Subcutaneous abdominal adipose tissue (tissue), 5 donors: Measurements from ENCODE around the gene OR51I1.

Experiments
- H3K27ac ChIP-seq: one replicate; pipeline ENCODE4 v1.7.0; 2013; ENCODE audit warnings: low read depth, mild to moderate bottlenecking, inconsistent platforms, low read length, moderate library complexity
- H3K27me3 ChIP-seq, 5 donors: one replicate each; pipeline ENCODE4 v1.7.0; 2013; ENCODE audit warnings: low read length in 5 of 5, inconsistent platforms in 1 of 5; ENCODE audit not compliant: control insufficient read depth in 5 of 5, insufficient read depth in 4 of 5
- H3K36me3 ChIP-seq, 5 donors: one replicate each; pipeline ENCODE4 v1.7.0; 2013; ENCODE audit warnings: low read length in 5 of 5; ENCODE audit not compliant: control insufficient read depth in 5 of 5, insufficient read depth in 5 of 5
- H3K4me1 ChIP-seq, 5 donors: one replicate each; pipeline ENCODE4 v1.7.0; 2013; ENCODE audit warnings: low read length in 5 of 5, mild to moderate bottlenecking in 3 of 5, moderate library complexity in 1 of 5; ENCODE audit not compliant: control insufficient read depth in 5 of 5, insufficient read depth in 5 of 5
- H3K4me3 ChIP-seq, 5 donors: one replicate each; pipeline ENCODE4 v1.7.0; 2013; ENCODE audit warnings: low read length in 5 of 5, low read depth in 1 of 5
- H3K9ac ChIP-seq, 5 donors: one replicate each; pipeline ENCODE4 v1.7.0; 2013; ENCODE audit warnings: low read length in 5 of 5, mild to moderate bottlenecking in 4 of 5, moderate library complexity in 3 of 5
- H3K9me3 ChIP-seq, 5 donors: one replicate each; pipeline ENCODE4 v1.7.0; 2013; ENCODE audit warnings: low read length in 5 of 5; ENCODE audit not compliant: control insufficient read depth in 5 of 5
- donor health status: healthy.
- donor health status: healthy.
- donor health status: healthy.
- donor health status: healthy.
- donor health status: healthy.

The OR51I1 gene, protein sequence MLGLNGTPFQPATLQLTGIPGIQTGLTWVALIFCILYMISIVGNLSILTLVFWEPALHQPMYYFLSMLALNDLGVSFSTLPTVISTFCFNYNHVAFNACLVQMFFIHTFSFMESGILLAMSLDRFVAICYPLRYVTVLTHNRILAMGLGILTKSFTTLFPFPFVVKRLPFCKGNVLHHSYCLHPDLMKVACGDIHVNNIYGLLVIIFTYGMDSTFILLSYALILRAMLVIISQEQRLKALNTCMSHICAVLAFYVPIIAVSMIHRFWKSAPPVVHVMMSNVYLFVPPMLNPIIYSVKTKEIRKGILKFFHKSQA

GRCh38 chr11:5441414-5441813 lies at the start of gene OR51I1:
Gene OR51I1 (minus strand): TSS chr11:5441514. CDS start chr11:5441514, 0 bp downstream.
- no peak within 1 kb of the TSS for H3K4me3 ChIP-seq
- H3K27me3 ChIP-seq: no peaks in the 10 kb centered on the region
- H3K9me3 ChIP-seq: no peaks in the 10 kb centered on the region
- H3K4me1 ChIP-seq: no peaks in the 10 kb centered on the region
- H3K27ac ChIP-seq: no peak within 1 kb of the TSS
- H3K9ac ChIP-seq: no peak within 1 kb of the TSS
- no peaks in the 10 kb centered on the region for H3K36me3 ChIP-seq

GRCh38 chr11:5489576-5490357 lies 48.5 kb upstream of the OR51I1 start:
- Histone ChIP-seq H3K4me3 (no peak overlapping the region), H3K4me1 (no peaks in the 10 kb centered on the region), H3K27me3 (no peaks in the 10 kb centered on the region), H3K36me3 (no peaks in the 10 kb centered on the region), H3K27ac (no peak overlapping the region), H3K9ac (no peak overlapping the region), H3K9me3 (no peaks in the 10 kb centered on the region)

DNA sequence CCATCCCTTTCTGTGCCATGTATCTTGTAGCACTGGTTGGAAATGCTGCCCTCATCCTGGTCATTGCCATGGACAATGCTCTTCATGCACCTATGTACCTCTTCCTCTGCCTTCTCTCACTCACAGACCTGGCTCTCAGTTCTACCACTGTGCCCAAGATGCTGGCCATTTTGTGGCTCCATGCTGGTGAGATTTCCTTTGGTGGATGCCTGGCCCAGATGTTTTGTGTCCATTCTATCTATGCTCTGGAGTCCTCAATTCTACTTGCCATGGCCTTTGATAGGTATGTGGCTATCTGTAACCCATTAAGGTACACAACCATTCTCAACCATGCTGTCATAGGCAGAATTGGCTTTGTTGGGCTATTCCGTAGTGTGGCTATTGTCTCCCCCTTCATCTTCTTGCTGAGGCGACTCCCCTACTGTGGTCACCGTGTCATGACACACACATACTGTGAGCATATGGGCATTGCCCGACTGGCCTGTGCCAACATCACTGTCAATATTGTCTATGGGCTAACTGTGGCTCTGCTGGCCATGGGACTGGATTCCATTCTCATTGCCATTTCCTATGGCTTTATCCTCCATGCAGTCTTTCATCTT lies 47.6 kb upstream of the OR51I1 start:
- Histone ChIP-seq H3K9ac (no peak overlapping the region), H3K27me3 (no peaks in the 10 kb centered on the region)

DNA sequence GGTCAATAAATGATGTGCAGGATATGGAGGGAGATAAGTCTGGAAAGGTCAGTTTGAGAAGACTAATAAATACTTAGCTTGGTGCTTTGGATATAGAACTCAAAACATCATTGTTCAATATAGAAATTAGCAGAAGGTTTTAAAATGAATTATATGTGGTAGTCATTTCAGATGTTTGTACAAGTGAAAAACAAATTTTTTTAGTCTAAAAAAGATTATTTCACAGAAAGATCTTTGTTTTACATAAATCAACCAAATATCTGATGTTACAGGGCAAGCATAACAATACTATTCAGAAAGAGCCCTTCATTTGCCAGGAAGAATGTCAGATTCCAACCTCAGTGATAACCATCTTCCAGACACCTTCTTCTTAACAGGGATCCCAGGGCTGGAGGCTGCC lies 47.1 kb upstream of the OR51I1 start, which contains the start of gene OR52D1:
OR52D1 (plus strand) TSS at position 301 of the 400 bp plus-strand sequence; CDS start at position 323, 22 bp downstream.
- H3K9ac ChIP-seq: no peak within 1 kb of the TSS
- H3K27ac ChIP-seq: no peak within 1 kb of the TSS
- H3K36me3 ChIP-seq: no peaks in the 10 kb centered on the region

More for the DNA sequence above, 47.6 kb upstream of the OR51I1 start:
- no peaks in the 10 kb centered on the region for H3K4me1 ChIP-seq
- no peak overlapping the region for H3K4me3 ChIP-seq
- H3K36me3 ChIP-seq: no peaks in the 10 kb centered on the region
- H3K9me3 ChIP-seq: no peaks in the 10 kb centered on the region
- no peak overlapping the region for H3K27ac ChIP-seq

DNA sequence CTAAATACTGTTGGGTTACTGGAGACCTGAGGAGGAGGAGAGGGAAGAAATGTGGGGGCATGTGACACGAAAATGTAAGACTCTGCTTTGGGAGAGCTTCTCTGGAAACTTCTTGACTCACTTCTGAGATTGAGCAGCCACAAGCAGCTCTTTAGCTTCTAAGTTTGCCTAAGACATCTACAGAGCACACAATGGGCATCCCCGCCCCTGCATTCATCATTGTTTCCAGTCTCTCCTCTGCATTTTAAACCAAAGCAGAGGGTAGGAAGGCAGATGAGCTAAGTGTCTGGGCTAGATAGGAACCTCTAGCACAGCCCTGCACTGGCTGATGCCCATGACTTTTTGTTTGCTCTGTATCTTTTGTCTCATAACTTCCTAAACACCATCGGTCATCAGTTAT lies 45.1 kb upstream of the OR51I1 start:
- H3K4me3 ChIP-seq: no peak overlapping the region
- H3K9me3 ChIP-seq: no peaks in the 10 kb centered on the region
- no peak overlapping the region for H3K27ac ChIP-seq
- H3K36me3 ChIP-seq: no peaks in the 10 kb centered on the region
- H3K4me1 ChIP-seq: no peaks in the 10 kb centered on the region
- no peak overlapping the region for H3K9ac ChIP-seq
- no peaks in the 10 kb centered on the region for H3K27me3 ChIP-seq

More for the DNA sequence above, 47.1 kb upstream of the OR51I1 start, which contains the start of gene OR52D1:
- Histone ChIP-seq H3K27me3 (no peaks in the 10 kb centered on the region), H3K4me3 (no peak within 1 kb of the TSS), H3K4me1 (no peaks in the 10 kb centered on the region), H3K9me3 (no peaks in the 10 kb centered on the region)

GRCh38 chr11:5486003-5486402 lies 44.7 kb upstream of the OR51I1 start:
- no peaks in the 10 kb centered on the region for H3K4me1 ChIP-seq
- H3K4me3 ChIP-seq: no peak overlapping the region
- H3K27me3 ChIP-seq: no peaks in the 10 kb centered on the region
- H3K27ac ChIP-seq: no peak overlapping the region
- H3K9ac ChIP-seq: no peak overlapping the region
- no peaks in the 10 kb centered on the region for H3K9me3 ChIP-seq
- no peaks in the 10 kb centered on the region for H3K36me3 ChIP-seq

DNA sequence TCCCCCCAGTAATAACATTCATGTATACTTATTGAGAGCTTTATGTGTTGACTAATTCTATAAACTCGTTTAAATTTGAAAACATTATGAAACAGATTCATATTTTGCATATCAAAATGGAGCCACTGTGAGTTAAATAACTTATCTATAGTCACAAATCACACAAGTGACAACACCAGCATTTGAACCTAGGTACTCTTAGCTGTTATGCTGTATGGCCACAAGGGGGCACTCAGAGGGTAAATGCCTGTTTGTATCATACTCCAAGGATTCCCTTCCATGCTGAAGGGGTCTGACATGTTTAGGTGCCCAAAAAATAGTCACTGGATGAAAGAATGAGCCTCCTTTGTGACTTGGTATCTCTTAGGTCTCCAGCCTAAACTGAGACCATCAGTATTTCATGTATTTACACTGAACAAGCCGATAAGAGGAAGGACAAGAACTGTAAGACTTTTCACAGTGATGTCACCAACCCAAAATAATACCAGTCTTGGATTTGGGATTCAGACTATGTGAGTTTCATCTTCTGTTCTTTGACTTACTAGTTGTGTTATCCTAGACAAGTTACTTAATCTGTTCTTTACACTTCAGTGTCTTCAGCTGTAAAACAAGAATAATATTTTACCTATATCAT lies 35.0 kb upstream of the OR51I1 start:
- Histone ChIP-seq H3K36me3 (no peaks in the 10 kb centered on the region), H3K27me3 (no peaks in the 10 kb centered on the region)

DNA sequence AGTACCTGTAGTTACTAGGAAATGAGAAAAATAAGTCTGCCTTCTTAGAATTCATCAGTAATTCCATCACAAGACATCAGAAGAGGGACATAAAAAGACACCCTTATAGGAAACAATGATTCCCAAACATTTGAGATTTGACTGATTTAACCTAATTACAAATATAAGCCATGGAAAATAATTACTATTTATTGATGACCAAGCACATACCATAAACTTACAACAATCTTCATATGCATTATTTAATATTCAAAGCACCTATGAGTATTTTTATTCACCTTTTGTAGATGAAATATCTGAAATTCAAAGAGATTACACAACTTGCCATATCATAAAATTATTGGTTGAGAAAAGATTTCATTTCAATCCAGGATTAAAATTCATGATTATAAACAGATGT lies 32.6 kb upstream of the OR51I1 start:
- Histone ChIP-seq H3K36me3 (no peaks in the 10 kb centered on the region), H3K27me3 (no peaks in the 10 kb centered on the region), H3K27ac (no peak overlapping the region), H3K9ac (no peak overlapping the region), H3K9me3 (no peaks in the 10 kb centered on the region), H3K4me1 (no peaks in the 10 kb centered on the region), H3K4me3 (no peak overlapping the region)

More for the DNA sequence above, 35.0 kb upstream of the OR51I1 start:
- no peak overlapping the region for H3K27ac ChIP-seq
- H3K4me3 ChIP-seq: no peak overlapping the region
- H3K4me1 ChIP-seq: no peaks in the 10 kb centered on the region
- H3K9ac ChIP-seq: no peak overlapping the region
- H3K9me3 ChIP-seq: no peaks in the 10 kb centered on the region

DNA sequence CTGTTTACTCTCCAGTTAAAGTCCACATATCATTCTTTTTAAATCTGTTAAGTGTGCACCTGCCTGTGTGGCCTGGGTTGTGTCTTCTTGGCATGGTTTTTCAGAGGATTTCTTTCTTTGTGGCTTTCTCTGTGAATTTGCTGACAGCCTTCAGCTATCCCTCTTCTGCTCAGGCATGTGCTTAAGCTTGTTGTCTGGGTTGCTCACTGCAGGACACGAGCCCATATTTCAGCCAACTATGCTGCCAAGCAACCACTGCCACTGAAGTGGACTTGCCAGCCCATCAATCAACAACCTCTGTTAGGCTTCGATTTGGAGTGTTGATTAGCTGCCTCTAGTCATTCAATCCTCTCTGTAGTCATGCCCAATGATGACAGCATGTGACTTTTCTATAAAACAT lies 26.2 kb upstream of the OR51I1 start:
- peaks cover 0 to 4% (median 0%) of the 10 kb centered on the region in 5 donors for H3K4me1 ChIP-seq
- no peak overlapping the region for H3K27ac ChIP-seq
- peaks cover 0 to 2% (median 0%) of the 10 kb centered on the region in 5 donors for H3K27me3 ChIP-seq
- no peak overlapping the region for H3K4me3 ChIP-seq
- H3K9me3 ChIP-seq: no peaks in the 10 kb centered on the region
- H3K36me3 ChIP-seq: no peaks in the 10 kb centered on the region
- no peak overlapping the region for H3K9ac ChIP-seq
